Stimulated activated CD4-positive, alpha-beta T cell treated with anti-CD3 and anti-CD28 coated beads, Interleukin-2, amount 100 ng/mL, for 24 hours (primary cell): ENCODE results near the gene SCAMP4.

ENCODE experiments used
- DNase-seq, 2 donors: peaks; one replicate each; pipeline ENCODE4 v3.0.0-alpha.2; 2020

SCAMP4 gene

DNA sequence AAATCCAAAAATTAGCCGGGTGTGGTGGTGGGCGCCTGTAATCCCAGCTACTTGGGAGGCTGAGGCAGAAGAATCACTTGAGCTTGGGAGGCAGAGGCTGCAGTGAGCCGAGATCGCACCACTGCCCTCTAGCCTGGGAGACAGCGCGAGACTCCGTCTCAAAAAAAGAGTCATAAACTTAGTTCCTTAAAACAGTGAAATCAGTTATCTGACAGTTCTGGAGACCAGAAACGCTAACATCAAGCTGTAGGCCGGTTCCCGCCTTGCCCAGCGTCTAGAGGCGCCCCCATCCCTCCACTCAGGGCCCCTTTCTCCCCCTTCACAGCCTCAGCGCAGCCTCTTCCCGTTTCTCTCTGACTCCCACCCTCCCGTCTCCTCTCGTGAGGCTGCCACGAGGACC lies 11.9 kb downstream of the SCAMP4 start:
- DNase-seq, result no peak

- no peak for DNase-seq
These were observed 12.7 kb downstream of the SCAMP4 start for GRCh38 chr19:1917926-1918325.

GRCh38 chr19:1918975-1919374 lies 13.8 kb downstream of the SCAMP4 start:
- no peak for DNase-seq

- no peak for DNase-seq
These were observed 15.4 kb downstream of the SCAMP4 start for GRCh38 chr19:1920644-1921043.

DNA sequence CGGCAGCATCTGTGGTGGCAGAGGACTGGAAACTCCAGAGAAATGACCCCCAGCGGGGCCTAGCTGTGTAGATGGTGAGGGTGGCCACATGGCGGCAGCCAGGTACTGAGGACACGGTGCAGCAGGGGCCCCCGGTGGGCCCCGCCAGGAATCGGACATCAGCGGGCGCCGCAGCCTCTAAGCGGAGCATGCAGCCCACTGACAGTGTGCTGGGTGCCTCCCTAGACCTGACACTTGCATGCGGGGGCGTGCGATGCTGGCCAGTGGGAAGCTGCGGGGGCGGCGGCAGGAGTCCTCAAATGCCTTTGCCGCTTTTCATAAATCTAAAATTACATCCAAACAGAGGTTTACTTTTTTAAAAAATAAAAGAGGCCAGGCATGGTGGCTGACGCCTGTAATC lies 16.1 kb downstream of the SCAMP4 start:
- DNase-seq, result no peak

DNA sequence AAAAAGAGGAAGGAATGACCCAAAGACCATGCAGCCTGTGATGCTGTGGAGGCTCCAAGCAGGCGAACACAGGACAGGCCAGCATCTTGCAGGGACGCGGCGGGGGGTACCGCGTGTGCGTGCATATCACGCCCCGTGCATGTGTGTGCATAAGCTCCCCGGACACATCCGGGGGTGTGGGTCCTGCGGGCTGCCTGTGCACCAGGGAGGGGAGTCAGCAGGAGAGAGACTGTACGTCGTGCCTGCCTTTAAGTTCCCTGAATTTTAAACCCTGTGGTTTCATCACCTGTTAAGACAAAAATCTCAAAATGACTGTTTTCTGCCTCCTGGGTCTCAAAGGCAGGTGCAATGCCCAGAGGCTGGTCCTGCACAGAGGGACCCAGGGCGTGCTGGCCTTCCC lies 16.6 kb downstream of the SCAMP4 start:
- no peak for DNase-seq

GRCh38 chr19:1922803-1923202 lies 17.6 kb downstream of the SCAMP4 start:
- DNase-seq, result no peak

GRCh38 chr19:1923319-1923718 lies 18.1 kb downstream of the SCAMP4 start:
- peak; percentile 42 to 55 for DNase-seq

GRCh38 chr19:1924320-1924961 lies 19.2 kb downstream of the SCAMP4 start:
- DNase-seq, result no peak

DNA sequence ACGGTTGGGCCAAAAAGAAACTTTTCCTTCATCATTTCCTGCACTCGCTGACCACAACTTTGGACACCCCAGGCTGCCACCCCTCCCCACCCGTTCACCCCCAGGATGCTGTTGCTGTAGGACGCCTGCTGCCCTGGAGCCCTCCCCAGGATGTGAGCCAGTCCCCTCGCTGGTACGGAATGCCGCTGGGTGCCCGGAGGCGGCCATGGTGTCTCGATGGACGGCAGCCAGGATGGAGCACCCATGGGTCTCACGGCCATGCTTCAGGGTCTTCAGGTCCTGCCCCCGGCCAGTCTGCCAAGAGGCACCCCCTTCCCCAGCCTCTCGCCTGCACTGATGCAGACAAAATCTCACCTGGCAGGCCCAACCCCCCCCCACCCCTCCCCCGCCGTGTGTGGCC lies 20.3 kb downstream of the SCAMP4 start:
- DNase-seq, result no peak

- peak; percentile 86 to 89 for DNase-seq
These were observed 24.0 kb downstream of the SCAMP4 start for GRCh38 chr19:1929021-1929742.

- DNase-seq, result no peak
These were observed 26.2 kb downstream of the SCAMP4 start for GRCh38 chr19:1931445-1931844.

GRCh38 chr19:1932395-1932794 lies 27.2 kb downstream of the SCAMP4 start:
- DNase-seq, result no peak

GRCh38 chr19:1933244-1933643 lies 28.0 kb downstream of the SCAMP4 start:
- no peak for DNase-seq

- no peak for DNase-seq
These were observed 28.7 kb downstream of the SCAMP4 start for GRCh38 chr19:1933942-1934341.

- DNase-seq, result no peak
These were observed 30.4 kb downstream of the SCAMP4 start for GRCh38 chr19:1935484-1936208.

DNA sequence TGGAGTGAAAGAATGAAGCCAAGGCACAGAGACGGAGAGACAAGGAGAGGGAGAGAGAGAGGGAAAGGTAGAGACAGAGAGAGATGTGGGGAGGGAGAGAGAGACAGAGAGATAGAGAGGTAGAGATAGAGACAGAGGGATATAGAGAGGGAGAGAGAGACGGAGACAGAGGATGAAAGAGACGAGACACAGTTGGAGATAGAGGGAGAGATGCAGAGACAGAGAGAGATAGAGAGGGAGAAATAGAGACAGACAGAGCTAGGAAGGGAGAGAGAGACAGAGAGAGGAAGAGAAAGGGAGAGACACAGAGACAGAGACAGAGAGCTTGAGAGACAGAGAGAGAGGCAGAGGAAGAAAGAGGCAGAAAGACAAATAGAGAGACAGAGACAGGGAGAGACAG lies 31.2 kb downstream of the SCAMP4 start:
- DNase-seq, result no peak

GRCh38 chr19:1936916-1937610 lies 31.9 kb downstream of the SCAMP4 start:
- no peak for DNase-seq

GRCh38 chr19:1938071-1938470 lies 32.9 kb downstream of the SCAMP4 start:
- DNase-seq, result no peak

DNA sequence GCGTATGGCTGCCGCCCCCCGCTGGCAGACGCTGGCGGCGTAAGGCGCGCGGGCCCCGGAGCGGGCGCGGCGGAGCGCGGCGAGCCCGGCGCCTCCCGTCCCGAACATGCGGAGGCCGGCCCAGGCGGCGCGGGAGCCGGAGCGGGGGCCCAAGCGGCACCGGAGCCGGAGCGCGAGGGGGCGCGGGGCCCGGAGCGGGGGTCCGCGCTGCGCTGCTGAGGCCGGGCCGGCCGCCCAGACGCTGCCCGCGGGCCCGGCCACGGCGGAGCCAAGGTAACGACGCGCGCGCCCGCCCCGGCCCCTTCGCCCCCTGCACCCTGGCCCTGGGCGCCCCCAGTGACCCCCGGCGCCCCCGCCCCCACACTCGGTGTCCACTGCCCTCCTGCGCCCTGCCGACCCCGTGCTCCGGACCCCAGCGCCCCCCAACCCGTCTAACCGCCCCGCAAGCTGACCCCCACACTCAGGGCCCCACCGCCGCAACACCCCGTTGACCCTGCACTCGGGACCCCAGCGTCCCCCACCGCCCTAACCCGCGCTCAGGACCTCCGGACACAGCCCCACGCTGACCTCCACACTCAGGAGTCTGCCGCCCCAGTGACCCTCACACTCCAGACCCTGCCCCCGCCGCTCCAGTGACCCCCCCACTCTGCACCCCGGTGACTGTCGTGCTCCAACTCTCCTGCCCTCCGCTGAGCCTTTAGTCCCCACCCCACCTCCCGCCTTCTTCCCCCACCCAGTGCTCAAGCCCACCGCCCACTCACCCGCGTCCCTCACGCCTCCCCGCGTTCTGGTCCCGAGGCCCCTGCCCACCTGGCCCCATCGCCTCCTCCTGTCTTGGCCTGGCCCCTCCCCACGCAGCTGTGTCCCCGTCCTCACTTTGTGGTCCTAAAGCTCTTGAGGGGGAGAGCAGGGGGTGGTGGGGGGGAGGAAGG lies 36.2 kb downstream of the SCAMP4 start, which contains the start of gene CSNK1G2:
Gene CSNK1G2, plus strand, starts transcription at position 27 of the 932 bp plus-strand sequence. CDS start 28,601 bp downstream, outside the sequence.
- no peak for DNase-seq

DNA sequence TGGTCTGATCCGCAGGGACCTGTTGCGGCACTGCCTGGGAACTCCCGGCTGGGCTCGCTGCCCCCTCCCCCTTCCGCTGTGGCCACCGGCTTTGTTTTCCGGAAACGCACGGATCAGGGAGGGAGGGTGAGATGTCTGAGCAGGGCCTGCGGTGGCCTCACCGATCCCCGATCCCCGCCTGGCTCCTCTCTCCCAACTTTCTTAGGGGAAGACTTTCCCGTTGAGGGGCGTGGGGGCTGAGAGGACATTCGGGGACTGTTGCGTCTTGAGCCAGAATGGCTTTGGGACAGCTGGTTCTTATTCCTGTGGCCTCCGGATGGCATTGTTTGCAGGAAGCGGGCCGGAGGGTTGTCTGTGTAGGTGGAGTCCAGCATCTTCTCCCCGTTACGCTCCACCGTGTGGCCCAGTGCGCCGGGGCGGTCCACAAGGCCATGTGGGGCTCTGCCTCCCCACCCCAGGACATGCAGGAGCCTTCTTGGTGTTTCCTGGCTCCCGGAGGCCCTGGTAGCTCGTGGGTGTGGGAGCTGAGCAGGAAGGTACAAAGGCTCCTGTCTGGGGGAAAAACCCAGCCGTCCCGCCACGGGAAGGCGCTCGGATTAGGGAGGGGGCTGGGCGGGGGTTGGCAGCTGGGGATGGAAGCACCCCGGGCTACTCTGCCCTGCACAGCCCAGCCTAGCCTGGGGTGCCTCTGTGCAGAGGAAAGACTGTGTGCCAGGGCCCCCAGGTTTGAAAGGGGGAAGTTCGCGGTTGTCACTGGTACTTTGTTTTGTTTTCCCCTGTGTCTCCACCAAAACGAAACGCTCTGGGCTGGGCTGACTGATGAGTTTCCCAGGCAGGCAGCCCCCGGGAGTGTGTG lies 37.1 kb downstream of the SCAMP4 start:
- peak; percentile 72 to 77 for DNase-seq
